ENCODE data around the gene CLEC2D.
A peak's percentile ranks its signal among the peaks of the same experiment; 100 is the strongest.
"Not testable (repeated sequence)": the region's sequence is repeated elsewhere in the genome, so short reads cannot be mapped to it uniquely, and the experiment has no call there.

The CLEC2D gene

DNA sequence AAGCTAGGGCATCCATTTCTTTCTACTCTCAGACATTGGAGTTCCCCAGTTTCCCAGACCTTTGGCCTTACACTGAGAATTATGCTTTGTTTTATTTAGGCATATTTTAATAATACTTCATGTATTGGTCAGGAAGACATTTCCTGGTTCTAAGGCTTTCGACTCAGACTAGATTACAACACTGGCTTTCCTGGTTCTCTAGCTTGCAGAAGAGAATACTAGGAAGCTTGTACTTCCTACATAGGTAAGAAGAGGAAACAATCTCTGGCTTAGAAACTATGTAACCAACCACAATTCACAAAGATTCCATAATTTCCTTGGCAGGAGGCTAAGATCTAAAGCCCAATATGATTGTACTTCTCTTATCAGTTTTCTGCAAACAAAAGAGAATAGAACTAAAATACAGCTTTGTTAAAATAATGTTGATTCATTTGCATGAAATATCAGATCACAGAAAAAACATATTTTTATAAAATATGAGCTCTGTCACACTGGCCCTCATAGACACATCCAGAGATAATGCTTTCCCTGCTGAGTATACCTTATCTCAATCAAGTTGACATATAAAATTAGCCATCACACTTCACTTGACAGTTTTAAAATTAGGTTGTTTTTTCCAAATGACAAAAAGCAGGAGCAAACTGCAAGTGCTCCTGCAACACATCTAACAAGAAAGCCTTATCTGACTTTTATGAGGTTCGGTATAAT lies 30.5 kb downstream of the CLEC2D start:
- peak; percentile 35 for DNase-seq (ENCODE audit: low spot score)

DNA sequence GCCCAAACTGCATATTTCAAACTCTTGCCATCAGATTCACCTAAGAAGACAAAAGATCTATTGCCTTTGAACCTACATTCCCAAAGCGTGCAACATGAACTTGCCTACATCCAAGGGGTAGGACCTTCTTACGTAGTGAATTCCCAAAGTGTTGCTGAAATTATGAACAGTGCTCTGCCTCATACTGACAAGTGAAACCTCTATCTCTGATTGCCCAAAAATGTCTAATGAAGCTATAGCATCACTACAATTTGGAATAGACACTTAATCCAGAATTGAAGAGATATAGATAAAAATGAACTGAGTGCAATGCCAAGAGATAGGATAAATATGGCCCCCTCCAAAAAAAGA lies 31.1 kb downstream of the CLEC2D start:
- no peak for DNase-seq (ENCODE audit: low spot score)

DNA sequence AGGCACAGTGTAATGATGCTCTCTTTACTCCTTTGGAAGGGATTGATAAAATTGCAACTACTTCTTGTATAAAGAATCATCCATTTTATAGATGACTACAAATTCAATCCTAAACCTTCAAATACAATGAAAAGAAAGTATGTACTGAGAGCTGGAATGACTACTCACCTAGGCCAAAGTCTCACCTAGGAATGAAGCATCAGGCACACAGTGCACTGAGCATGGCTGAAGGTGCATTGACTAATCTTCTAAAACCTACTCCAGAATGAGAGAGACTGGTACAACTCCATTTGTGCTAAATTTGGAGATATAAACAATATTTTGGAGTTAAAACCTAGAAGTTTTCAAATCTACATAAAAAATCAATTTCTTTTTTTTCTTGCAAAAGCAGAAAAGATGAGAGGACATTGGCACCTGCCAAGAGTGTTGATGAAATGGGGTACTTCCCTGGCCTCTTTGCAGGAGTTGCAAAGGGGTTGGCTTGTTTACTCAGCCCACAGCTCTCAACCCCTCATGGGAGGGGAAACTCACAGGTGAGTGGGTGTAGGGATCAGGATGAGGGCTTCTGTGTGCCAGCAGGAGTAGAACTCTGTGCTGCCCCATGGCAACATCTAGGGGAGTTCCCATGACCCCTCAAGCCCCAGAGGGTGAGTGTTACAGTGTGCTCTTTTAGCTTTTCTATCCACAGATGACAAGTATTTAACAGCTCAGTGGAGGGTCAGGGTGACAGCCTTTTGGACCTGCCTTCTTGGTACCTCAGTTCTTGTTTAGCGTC lies 32.1 kb downstream of the CLEC2D start:
- no peak for DNase-seq (ENCODE audit: low spot score)

DNA sequence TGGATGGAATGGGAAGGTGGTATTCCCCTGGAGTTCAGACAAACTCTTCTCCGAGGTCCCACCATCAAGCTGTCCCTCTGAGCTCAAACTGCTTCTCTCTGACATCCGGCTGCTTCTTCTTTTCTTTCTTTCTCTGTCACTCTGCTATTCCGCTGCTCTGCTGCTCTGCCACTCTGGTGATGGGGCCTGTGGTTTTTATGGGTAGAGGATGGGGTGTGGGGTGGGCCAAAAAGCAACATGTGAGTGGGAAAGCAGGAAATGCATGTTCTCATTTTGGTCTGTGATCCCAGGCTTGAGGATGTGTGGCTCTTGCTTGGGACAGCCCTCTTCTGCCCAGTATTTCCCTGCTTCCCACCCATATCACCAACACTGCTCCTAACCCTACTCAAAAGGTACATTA lies 32.7 kb downstream of the CLEC2D start:
- DNase-seq (ENCODE audit: low spot score), result no peak

DNA sequence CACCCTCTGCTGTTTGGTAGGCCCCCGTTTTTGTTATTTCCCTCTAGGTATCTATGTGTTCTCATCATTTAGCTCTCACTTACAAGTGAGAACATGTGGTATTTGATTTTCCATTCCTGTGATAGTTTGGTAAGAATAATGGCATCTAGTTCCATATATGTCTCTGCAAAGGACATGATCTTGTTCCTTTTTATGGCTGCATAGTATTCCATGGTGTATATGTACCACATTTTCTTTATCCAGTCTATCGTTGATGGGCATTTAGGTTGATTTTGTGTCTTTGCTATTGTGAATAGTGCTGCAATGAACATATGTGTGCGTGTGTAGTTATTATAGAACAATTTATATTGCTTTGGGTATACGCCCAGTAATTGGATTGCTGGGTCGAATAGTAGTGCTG lies 35.0 kb downstream of the CLEC2D start:
- DNase-seq (ENCODE audit: low spot score), result not testable (repeated sequence)

- DNase-seq (ENCODE audit: low spot score), result no peak
These were observed 36.7 kb downstream of the CLEC2D start for GRCh38 chr12:9706086-9706685.

DNA sequence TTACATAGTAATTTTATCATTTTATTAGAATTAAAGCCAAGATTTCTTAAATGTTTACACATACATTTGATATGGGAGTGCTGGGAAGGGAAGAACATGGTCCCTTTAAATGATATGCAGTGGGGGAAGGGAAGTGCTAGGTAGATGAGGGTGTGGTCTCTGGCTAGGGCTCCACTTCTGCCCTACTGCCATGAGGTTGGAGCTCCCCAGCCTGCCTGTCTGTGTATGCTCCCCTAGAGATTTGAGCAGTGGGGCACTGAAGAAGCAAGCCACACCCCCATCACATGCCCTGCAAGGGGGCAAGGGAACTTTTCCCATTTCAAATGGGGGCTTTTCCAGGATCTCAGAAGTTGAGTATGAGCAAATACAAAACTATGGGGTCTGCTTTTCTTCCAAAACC lies 37.8 kb downstream of the CLEC2D start:
- DNase-seq (ENCODE audit: low spot score), result no peak

DNA sequence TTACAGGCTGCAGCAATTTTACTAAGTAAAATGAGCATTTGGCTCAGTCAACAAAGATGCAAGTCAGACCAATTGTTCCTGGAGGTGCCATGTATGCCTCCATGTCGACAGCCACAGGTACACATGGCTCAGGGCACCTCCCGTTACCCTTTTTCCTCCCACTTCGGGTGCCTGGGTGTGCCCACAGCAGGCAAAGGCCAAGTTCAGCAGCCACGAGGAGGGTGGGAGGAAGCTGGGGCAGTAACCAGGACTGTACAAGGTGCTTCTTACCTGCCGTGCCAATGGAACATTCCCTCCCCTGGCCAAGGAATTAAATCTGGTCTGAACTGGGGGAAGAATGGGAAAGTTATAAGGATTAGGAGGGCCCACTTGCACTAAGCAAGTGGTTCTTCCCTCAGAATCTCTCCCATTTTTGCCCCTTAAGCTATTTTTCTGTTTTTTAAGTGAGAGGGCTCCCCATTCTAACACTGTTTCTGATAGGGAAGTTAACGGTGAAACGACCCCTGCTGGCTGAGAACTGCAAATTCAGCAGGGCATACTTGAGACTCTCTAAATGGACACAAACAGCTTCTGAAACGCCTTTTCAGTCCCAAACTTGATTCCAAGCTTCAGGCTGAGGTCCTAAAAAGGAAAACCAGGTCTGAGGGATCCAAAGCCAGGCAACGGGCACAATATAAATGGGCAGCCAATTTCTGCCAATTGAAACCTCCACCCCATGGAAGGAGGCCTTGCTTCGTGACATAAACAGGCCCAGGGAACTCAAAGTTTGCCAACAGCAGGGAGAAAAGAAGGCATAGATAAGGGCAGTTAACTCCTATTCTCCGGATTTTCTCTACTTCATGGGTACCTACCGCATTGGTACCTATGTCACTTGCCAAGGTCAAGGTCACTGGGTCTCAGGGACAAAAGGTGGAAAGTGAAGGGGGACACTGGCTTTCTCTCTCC lies 38.6 kb downstream of the CLEC2D start:
- DNase-seq (ENCODE audit: low spot score), result peak; percentile 44

- no peak for DNase-seq (ENCODE audit: low spot score)
These were observed 39.3 kb downstream of the CLEC2D start for GRCh38 chr12:9708853-9709252.

GRCh38 chr12:9710584-9711375 lies 41.3 kb downstream of the CLEC2D start:
- no peak for DNase-seq (ENCODE audit: low spot score)

DNA sequence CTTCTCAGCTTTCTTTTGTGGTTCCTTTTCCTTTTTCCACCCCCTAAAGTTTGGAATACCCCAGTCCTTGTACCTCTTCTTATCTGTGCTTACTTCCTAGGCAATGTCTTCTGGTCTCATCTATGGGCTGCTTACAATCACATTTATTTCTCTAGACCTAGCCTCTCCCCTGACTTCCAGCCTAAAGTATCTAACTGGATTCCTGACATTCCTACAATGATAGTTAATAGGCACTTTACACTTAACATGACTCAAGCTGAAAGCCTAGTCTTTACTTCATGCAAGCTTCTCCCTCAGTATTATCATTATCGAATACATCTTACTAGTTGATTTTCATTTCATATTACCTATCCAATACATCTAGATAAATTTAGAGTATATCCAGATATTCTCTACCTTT lies 42.2 kb downstream of the CLEC2D start:
- no peak for DNase-seq (ENCODE audit: low spot score)

DNA sequence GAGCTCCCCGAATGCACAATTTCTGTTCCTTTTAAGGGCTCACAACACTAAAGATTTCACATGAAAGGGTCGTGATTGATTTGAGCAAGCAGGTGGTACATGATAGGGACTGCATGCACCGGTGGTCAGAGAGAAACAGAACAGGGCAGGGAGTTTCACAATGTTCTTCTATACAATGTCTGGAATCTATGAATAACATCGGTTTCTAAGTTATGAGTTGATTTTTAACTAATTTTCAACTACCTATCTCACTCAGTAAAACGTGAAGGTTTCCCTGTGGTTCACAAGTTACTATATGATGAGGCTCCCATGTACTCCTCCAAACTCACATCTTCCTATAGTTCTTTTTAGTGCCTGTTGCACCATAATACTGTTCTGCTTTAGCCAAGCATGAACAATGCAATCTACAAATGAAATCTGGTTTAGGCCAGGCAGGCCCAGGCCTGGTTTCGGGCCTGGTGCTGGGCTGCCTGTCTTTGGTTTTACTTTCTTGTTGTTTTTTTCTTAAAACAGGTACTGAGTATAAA lies 43.6 kb downstream of the CLEC2D start:
- DNase-seq (ENCODE audit: low spot score), result not testable (repeated sequence)

- no peak for DNase-seq (ENCODE audit: low spot score)
These were observed 47.8 kb downstream of the CLEC2D start for GRCh38 chr12:9717070-9717925.

- no peak for DNase-seq (ENCODE audit: low spot score)
These were observed 49.5 kb downstream of the CLEC2D start for GRCh38 chr12:9718968-9719367.

DNA sequence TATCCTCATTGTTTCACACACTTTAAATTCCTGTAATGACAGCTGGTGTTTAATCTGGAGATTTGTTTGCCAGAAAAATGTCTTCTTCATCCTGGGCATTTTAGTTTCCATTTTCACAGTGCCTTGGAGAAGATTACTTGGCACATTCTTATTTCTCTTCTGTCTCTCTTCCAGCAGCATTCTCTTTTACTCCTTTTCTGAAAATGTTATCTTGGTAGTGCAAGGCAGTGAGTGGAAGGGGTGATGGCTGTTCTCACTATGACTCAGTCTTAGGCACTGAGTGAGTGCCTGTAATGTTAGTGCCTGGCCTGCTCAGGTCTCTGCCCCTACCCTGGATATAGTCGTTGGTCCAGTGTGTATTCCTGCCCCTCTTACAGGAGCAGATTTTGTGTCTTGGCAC lies 50.3 kb downstream of the CLEC2D start:
- DNase-seq (ENCODE audit: low spot score), result no peak

GRCh38 chr12:9721394-9722092 lies 52.0 kb downstream of the CLEC2D start:
- DNase-seq (ENCODE audit: low spot score), result no peak

DNA sequence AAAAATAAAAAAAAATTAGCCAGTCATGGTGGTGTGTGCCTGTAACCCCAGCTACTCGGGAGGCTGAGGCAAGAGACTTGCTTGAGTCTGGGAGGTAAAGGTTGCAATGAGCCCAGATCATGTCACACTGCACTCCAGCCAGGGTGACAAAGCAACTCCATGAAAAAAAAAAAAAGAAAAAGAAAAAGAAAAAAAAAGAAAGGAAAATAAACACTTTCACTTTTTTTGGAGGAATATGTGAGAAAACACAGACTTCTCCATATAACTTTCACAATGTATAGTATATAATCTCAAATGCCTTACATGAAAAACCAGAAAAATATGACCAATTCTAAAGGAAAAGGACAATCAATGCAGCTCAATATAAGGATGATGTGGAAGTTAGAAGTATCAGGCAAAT lies 54.5 kb downstream of the CLEC2D start:
- DNase-seq (ENCODE audit: low spot score), result no peak

- no peak for DNase-seq (ENCODE audit: low spot score)
These were observed 55.8 kb downstream of the CLEC2D start for GRCh38 chr12:9725213-9725870.

- no peak for DNase-seq (ENCODE audit: low spot score)
These were observed 58.3 kb downstream of the CLEC2D start for GRCh38 chr12:9727813-9728212.
